Loucy (cell line): Measurements from ENCODE around the gene CYP19A1.
A peak's percentile ranks its signal among the peaks of the same experiment; 100 is the strongest.

Experiments used
- H2AFZ ChIP-seq: fragments of 200-600 bp; sonication (generic); 2 replicates; pipeline ENCODE4 v1.6.0; 2016; ENCODE audit warnings: antibody characterized with exemption, mild to moderate bottlenecking, low read length, moderate library complexity
- H3F3A ChIP-seq: fragments of 200-600 bp; 2 replicates; pipeline ENCODE4 v1.6.0; 2016; ENCODE audit warnings: antibody characterized with exemption, low read depth, mild to moderate bottlenecking
- H3K27me3 ChIP-seq: fragments of 200-600 bp; sonication (generic); 2 replicates; pipeline ENCODE4 v1.6.1; 2014; ENCODE audit warnings: low read length, mild to moderate bottlenecking; ENCODE audit not compliant: insufficient read depth, poor library complexity, severe bottlenecking
- H3K36me3 ChIP-seq: fragments of 200-600 bp; sonication (generic); 2 replicates; pipeline ENCODE4 v1.6.1; 2016; ENCODE audit warnings: low read length; ENCODE audit not compliant: insufficient read depth
- H3K4me1 ChIP-seq: fragments of 200-600 bp; sonication (generic); 2 replicates; pipeline ENCODE4 v1.5.1; 2014; ENCODE audit warnings: low read length, mild to moderate bottlenecking; ENCODE audit not compliant: insufficient read depth, poor library complexity, severe bottlenecking
- H3K4me2 ChIP-seq: fragments of 200-600 bp; sonication (generic); 2 replicates; pipeline ENCODE4 v1.6.0; 2014; ENCODE audit warnings: antibody characterized with exemption, low read length, low read depth, mild to moderate bottlenecking; ENCODE audit not compliant: poor library complexity, severe bottlenecking
- H3K4me3 ChIP-seq: fragments of 200-600 bp; sonication (generic); 2 replicates; pipeline ENCODE4 v1.5.1; 2014; ENCODE audit warnings: low read length, mild to moderate bottlenecking, mixed read lengths; ENCODE audit not compliant: poor library complexity, severe bottlenecking
- H3K79me2 ChIP-seq: fragments of 200-600 bp; sonication (generic); 2 replicates; pipeline ENCODE4 v1.6.1; 2014; ENCODE audit warnings: low read length; ENCODE audit not compliant: insufficient read depth
- H3K9ac ChIP-seq: fragments of 200-600 bp; sonication (generic); 2 replicates; pipeline ENCODE4 v1.6.0; 2014; ENCODE audit warnings: mild to moderate bottlenecking, low read depth, low read length, moderate library complexity; ENCODE audit not compliant: poor library complexity, severe bottlenecking
- H3K9me2 ChIP-seq: fragments of 200-600 bp; sonication (generic); replicated peaks from 2 replicates; pipeline ENCODE4 v1.6.1; 2016; ENCODE audit warnings: low read depth, low read length, mixed read lengths
- H3K9me3 ChIP-seq: fragments of 200-600 bp; sonication (generic); 2 replicates; pipeline ENCODE4 v1.6.1; 2014; ENCODE audit warnings: mild to moderate bottlenecking, antibody characterized with exemption, low read length, low read depth; ENCODE audit not compliant: insufficient read depth
- H4K20me1 ChIP-seq: fragments of 200-600 bp; sonication (generic); 2 replicates; pipeline ENCODE4 v1.6.0; 2014; ENCODE audit warnings: antibody characterized with exemption, low read length, mild to moderate bottlenecking; ENCODE audit not compliant: insufficient read depth, poor library complexity, severe bottlenecking
- CTCF ChIP-seq: fragments of 200-600 bp; sonication (generic); conservative IDR thresholded peaks from 2 replicates; pipeline ENCODE4 v1.5.1; 2014; ENCODE audit warnings: mild to moderate bottlenecking, antibody characterized with exemption, low read length
- EZH2phosphoT487 ChIP-seq: fragments of 200-600 bp; IDR thresholded peaks from 2 replicates; pipeline ENCODE4 v1.6.1; 2018; ENCODE audit warnings: antibody characterized with exemption, mild to moderate bottlenecking, moderate library complexity, borderline replicate concordance

Gene CYP19A1

GRCh38 chr15:51289290-51289689 is 49.1 kb downstream of the CYP19A1 start:
- Histone ChIP-seq H3K9ac (no peak overlapping the region), H4K20me1 (no peaks in the 10 kb centered on the region)

GRCh38 chr15:51288143-51289065 is 50.0 kb downstream of the CYP19A1 start:
- no peak overlapping the region for H3K9ac ChIP-seq
- no peaks in the 10 kb centered on the region for H3K9me3 ChIP-seq
- H2AFZ ChIP-seq, result no peak overlapping the region
- no peaks in the 10 kb centered on the region for H4K20me1 ChIP-seq
- no peaks in the 10 kb centered on the region for H3K79me2 ChIP-seq
- H3K36me3 ChIP-seq, result no peaks in the 10 kb centered on the region
- no peak overlapping the region for H3K4me3 ChIP-seq
- no peaks in the 10 kb centered on the region for H3K27me3 ChIP-seq
- H3K9me2 ChIP-seq, result no peaks in the 10 kb centered on the region
- H3F3A ChIP-seq, result no peaks in the 10 kb centered on the region
- H3K4me1 ChIP-seq, result peaks cover 32% of the 10 kb centered on the region
- TF ChIP-seq EZH2phosphoT487 (no peak), CTCF (no peak)
- no peak overlapping the region for H3K4me2 ChIP-seq

More at GRCh38 chr15:51289290-51289689, 49.1 kb downstream of the CYP19A1 start:
- TF ChIP-seq EZH2phosphoT487 (no peak), CTCF (no peak)
- Histone ChIP-seq H3K27me3 (no peaks in the 10 kb centered on the region), H3K9me2 (no peaks in the 10 kb centered on the region), H3K4me3 (no peak overlapping the region), H3F3A (no peaks in the 10 kb centered on the region), H3K79me2 (no peaks in the 10 kb centered on the region), H3K4me1 (peaks cover 23% of the 10 kb centered on the region), H3K36me3 (no peaks in the 10 kb centered on the region), H3K4me2 (no peak overlapping the region), H3K9me3 (no peaks in the 10 kb centered on the region), H2AFZ (no peak overlapping the region)

- Histone ChIP-seq H3K4me1 (peaks cover 47% of the 10 kb centered on the region), H4K20me1 (no peaks in the 10 kb centered on the region), H3K9me3 (no peaks in the 10 kb centered on the region), H3K36me3 (no peaks in the 10 kb centered on the region), H3K79me2 (no peaks in the 10 kb centered on the region), H3K4me3 (no peak overlapping the region), H3K9ac (no peak overlapping the region), H3K9me2 (no peaks in the 10 kb centered on the region), H3K27me3 (no peaks in the 10 kb centered on the region), H3F3A (no peaks in the 10 kb centered on the region), H2AFZ (no peak overlapping the region), H3K4me2 (no peak overlapping the region)
- TF ChIP-seq EZH2phosphoT487, result no peak
- TF ChIP-seq CTCF, result peak; percentile 60
Measured at GRCh38 chr15:51286816-51287215, 51.6 kb downstream of the CYP19A1 start.
